Bronchial epithelial cell (primary cell): ENCODE data around the gene IGBP1. TPM values are rescaled to one million over a fixed set of nuclear protein-coding genes. Genes with fewer than 3 reads are reported as not detected.

Source experiments
- DNase-seq: peaks from one replicate; pipeline ENCODE4 v3.0.0-alpha.2; 2010; ENCODE audit warnings: low read depth
- FAIRE-seq: peaks from 2 replicates; lab custom pipeline; 2011; peaks lifted over from hg19 to GRCh38; lab: Jason Lieb, UNC
- H3K27me3 ChIP-seq: 2 replicates; pipeline ENCODE4 v1.5.1; 2011; ENCODE audit warnings: low read length; ENCODE audit not compliant: control insufficient read depth, insufficient read depth
- H3K36me3 ChIP-seq: 2 replicates; pipeline ENCODE4 v1.5.1; 2011; ENCODE audit warnings: low read length; ENCODE audit not compliant: control insufficient read depth, insufficient read depth
- H3K4me3 ChIP-seq: 2 replicates; pipeline ENCODE4 v1.5.1; 2011; ENCODE audit warnings: mild to moderate bottlenecking, low read depth, low read length, control low read depth
- CTCF ChIP-seq: IDR thresholded peaks from 2 replicates; pipeline ENCODE4 v1.5.1; 2011; ENCODE audit warnings: mild to moderate bottlenecking, moderate library complexity, low read length, control low read depth, inconsistent platforms; ENCODE audit not compliant: insufficient read depth, severe bottlenecking
- total RNA-seq: library from RNA; depleted of rRNA; stranded (reverse); fragments of >200 nt; gene quantifications from 2 replicates; pipeline ENCODE4 v1.2.1, GENCODE V29; 2014

IGBP1 gene
- total RNA-seq, 1 donor from 2014 or later, result 107 TPM

- Histone ChIP-seq H3K4me3 (no peak overlapping the region), H3K27me3 (no peaks in the 10 kb centered on the region), H3K36me3 (no peaks in the 10 kb centered on the region)
- FAIRE-seq, result no peak
- no peak for DNase-seq
- TF ChIP-seq CTCF, result no peak
These were observed 5.2 kb upstream of the IGBP1 start for GRCh38 chrX:70128071-70128470.

- TF ChIP-seq CTCF, result peak; percentile 7
- FAIRE-seq (no peak), DNase-seq (peak; percentile 56)
- Histone ChIP-seq H3K27me3 (no peaks in the 10 kb centered on the region), H3K36me3 (no peaks in the 10 kb centered on the region), H3K4me3 (no peak overlapping the region)
These were observed 3.4 kb upstream of the IGBP1 start for GRCh38 chrX:70129816-70130215.

- TF ChIP-seq CTCF, result no peak
- FAIRE-seq, result no peak
- Histone ChIP-seq H3K4me3 (no peak overlapping the region), H3K36me3 (peaks cover 5% of the 10 kb centered on the region), H3K27me3 (no peaks in the 10 kb centered on the region)
- peak; percentile 23 for DNase-seq
These were observed 1.0 kb upstream of the IGBP1 start for GRCh38 chrX:70132224-70132623.

- H3K36me3 ChIP-seq, result peaks cover 5% of the 10 kb centered on the region
- DNase-seq, result peak; percentile 27
- peak overlapping the region; percentile 68 for H3K4me3 ChIP-seq
- no peaks in the 10 kb centered on the region for H3K27me3 ChIP-seq
- no peak for TF ChIP-seq CTCF
- no peak for FAIRE-seq
These were observed 357 bp upstream of the IGBP1 start for GRCh38 chrX:70132877-70133302.

- Histone ChIP-seq H3K27me3 (no peaks in the 10 kb centered on the region), H3K4me3 (peak overlapping the region; percentile 68), H3K36me3 (peaks cover 5% of the 10 kb centered on the region)
- no peak for TF ChIP-seq CTCF
- no peak for DNase-seq
- no peak for FAIRE-seq
These were observed 850 bp downstream of the IGBP1 start for GRCh38 chrX:70134116-70134477.

GRCh38 chrX:70138622-70139021 lies 5.4 kb downstream of the IGBP1 start:
- Histone ChIP-seq H3K36me3 (peaks cover 5% of the 10 kb centered on the region), H3K27me3 (no peaks in the 10 kb centered on the region), H3K4me3 (no peak overlapping the region)
- no peak for DNase-seq
- TF ChIP-seq CTCF, result no peak
- no peak for FAIRE-seq
